ENCODE results near the gene PEAR1.

DNA sequence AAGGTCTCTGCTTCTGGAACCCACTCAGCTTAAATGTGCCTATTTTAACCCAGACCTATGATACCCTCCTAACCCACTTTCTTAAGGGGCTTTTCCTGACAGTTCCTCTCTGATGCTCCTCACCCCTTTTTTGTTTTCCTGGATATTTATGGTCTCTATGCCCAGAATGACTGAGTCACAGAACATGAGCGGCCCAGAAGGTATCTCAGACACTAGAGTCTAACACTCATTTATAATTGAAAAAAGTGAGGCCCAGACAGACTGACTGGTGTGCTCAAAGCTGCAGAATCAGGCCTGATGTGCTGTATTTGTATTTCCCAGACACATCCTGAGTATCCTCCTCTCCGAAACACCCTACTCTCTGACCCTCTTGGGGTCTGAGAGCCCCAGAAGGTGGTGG is 70.9 kb downstream of the PEAR1 start:
- TF ChIP-seq, protein P1, sequence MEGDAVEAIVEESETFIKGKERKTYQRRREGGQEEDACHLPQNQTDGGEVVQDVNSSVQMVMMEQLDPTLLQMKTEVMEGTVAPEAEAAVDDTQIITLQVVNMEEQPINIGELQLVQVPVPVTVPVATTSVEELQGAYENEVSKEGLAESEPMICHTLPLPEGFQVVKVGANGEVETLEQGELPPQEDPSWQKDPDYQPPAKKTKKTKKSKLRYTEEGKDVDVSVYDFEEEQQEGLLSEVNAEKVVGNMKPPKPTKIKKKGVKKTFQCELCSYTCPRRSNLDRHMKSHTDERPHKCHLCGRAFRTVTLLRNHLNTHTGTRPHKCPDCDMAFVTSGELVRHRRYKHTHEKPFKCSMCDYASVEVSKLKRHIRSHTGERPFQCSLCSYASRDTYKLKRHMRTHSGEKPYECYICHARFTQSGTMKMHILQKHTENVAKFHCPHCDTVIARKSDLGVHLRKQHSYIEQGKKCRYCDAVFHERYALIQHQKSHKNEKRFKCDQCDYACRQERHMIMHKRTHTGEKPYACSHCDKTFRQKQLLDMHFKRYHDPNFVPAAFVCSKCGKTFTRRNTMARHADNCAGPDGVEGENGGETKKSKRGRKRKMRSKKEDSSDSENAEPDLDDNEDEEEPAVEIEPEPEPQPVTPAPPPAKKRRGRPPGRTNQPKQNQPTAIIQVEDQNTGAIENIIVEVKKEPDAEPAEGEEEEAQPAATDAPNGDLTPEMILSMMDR (conservative IDR thresholded peaks at IDR 0.05 in 1 of 2, IDR thresholded peaks at IDR 0.05 in 1 of 2; ENCODE audit: extremely low read depth in 1 of 2, insufficient read depth in 1 of 2, low read depth in 1 of 2, low read length in 2 of 2): no peak
- no peak for TF ChIP-seq EZH2 (IDR thresholded peaks at IDR 0.05; ENCODE audit: borderline replicate concordance, low read length)

All from mammary epithelial cell (primary cell).